HG03175 (cell line): ENCODE data around the gene LHFPL6.

Source experiments
- ATAC-seq: cut with Tn5 transposase; IDR thresholded peaks from one replicate; pipeline ENCODE4 v1.9.1; 2021; ENCODE audit warnings: mild to moderate bottlenecking, moderate library complexity; ENCODE audit not compliant: unreplicated experiment

The LHFPL6 gene

GRCh38 chr13:39596176-39596575 lies 6.8 kb downstream of the LHFPL6 start:
- ATAC-seq, result no peak

DNA sequence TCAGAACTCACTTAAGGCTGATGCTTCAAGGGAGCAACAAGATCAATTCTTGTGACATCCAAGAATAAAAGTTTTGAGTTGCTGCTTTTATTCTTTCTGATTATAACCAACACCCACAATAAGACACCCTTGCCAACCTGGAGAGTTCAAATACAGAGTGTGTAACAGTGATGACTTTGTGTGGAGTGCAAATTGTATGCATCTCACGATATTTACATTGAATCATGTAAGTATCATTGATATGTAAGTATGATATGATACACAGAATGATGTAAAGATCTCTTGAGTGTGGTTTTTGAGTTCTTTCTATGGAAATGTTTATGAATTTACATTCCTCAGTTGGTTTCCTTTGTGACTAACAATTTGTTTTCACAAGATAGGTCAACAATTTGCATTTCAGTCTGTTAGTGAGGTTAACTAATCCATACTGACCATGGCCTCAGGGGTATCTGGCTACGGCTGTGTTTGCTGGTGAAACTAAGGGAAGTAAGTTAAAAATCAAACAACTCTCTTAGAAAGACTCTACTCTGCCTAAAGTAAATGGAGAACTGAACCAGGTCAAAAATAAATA lies 12.4 kb downstream of the LHFPL6 start:
- ATAC-seq, result no peak

- ATAC-seq, result no peak
These were observed 14.6 kb downstream of the LHFPL6 start for GRCh38 chr13:39588384-39588783.

DNA sequence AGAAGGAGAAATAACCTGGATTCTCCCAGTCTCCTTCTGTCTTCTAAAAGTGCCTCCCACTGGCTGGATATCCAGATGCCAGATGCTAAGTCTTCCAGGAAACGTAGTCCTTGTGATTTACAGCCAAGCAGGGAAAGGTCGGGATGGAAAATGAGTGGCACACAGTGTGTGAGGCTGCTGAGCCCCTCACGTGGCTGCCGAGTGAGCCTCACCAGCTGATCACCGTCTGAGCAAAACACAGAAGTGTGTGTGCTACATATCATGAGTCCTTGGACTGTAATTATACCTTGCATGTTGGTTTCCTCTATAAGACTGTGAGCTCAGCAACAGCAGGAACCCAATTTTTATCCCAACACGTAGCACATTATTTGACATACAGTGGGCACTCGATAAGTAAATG lies 15.1 kb downstream of the LHFPL6 start:
- ATAC-seq, result no peak

- no peak for ATAC-seq
These were observed 15.9 kb downstream of the LHFPL6 start for GRCh38 chr13:39586958-39587605.

- peak; percentile 62 for ATAC-seq
These were observed 16.8 kb downstream of the LHFPL6 start for GRCh38 chr13:39586151-39586550.

GRCh38 chr13:39585219-39585618 lies 17.8 kb downstream of the LHFPL6 start:
- no peak for ATAC-seq

DNA sequence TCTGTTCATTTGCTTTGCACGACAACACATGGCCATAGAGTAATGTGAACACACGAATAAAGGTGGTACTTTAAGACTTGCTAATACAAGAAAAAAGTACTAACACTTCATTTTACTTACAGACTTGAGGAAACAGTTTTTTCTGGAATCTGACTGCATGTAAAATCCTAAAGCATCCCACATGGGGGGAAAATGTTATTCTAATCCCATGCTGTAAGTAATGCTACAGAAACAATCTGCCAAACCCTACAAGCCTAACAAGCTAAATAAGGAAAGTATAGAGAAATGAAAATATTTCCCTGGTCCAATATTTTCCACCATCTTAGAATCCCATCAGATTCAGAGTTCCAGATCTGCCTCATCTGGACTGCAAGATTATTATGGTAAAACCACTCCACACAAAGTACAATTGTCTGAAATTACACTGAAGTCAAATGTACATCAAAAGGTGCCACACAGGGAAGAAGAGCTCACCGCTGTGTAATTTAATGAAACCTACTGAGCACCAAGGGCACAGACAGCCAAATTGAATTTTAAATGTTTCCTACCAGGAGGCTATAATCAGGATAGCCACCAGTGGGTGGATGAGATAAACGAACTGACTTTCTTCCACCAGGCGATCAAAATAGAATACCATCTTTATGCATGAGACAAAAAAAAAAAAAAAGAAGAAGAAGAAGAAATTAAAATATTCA lies 22.0 kb downstream of the LHFPL6 start:
- ATAC-seq, result no peak

DNA sequence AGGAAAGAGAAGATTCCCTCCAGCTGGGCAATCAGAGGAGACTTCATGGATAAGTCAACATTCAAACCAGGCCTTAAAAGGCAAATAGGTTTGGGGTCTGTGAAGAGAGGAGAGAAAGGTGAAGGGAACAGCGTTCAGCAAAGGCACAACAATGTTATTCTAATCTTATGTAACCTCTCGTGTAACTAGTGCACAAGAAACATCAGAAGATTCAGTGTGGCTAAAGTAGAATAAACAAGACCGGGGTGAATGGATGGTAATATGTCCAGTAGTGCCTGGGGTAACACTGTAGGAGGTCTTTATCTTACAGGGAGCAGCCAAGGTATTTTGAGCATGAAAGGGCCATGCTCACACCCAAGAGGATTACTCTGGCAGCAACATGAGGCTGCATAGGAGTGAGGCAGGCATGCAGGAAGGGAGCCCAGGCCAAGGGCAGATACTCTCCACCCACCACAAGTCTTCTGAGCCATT lies 24.1 kb downstream of the LHFPL6 start:
- ATAC-seq, result no peak

DNA sequence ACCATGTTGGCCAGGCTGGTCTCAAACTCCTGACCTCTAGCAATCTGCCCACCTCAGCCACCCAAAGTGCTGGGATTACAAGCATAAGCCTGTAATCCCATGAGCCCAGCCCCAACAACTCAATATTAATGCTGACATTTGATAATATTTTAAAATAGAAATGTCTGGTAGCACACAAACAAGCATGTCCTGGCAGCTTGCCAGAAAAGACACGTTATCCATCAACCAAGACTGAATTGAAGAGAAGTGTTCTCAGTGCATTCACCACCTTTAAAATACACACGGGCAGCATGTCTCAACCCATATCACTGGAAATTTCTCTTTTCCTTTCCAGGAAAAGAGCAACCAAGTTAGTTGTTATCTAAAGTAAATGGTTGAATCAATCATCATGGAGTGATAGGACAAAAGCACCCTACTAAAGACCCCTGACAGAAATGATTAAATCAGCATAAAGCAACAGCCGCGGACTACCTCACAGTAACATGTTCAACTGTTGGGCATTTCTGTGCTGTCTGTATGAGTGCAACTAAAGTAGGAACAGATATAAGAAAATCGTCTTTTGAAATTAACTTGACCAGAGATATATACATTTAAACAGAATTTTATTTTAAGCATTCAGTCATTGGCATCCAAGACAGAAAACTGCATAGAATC lies 25.0 kb downstream of the LHFPL6 start:
- no peak for ATAC-seq

DNA sequence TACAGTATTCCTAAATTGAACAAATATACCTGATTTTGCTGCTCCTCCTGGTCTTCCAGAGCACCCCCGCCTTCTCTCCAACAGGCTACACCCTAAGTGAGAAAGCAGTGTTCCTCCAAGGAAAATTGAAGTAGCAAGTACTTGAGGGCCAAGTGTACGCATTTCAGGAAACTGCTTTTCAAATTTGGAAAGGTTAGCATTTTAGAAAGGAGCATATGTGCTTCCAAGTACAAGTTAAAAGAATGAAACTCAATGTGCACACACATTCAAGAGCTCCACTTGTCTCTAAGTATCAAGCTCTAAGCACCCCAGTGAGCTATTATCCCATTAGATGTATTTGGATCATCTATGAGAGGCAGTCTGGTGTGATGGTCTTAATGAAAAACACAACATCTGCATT lies 25.8 kb downstream of the LHFPL6 start:
- no peak for ATAC-seq

DNA sequence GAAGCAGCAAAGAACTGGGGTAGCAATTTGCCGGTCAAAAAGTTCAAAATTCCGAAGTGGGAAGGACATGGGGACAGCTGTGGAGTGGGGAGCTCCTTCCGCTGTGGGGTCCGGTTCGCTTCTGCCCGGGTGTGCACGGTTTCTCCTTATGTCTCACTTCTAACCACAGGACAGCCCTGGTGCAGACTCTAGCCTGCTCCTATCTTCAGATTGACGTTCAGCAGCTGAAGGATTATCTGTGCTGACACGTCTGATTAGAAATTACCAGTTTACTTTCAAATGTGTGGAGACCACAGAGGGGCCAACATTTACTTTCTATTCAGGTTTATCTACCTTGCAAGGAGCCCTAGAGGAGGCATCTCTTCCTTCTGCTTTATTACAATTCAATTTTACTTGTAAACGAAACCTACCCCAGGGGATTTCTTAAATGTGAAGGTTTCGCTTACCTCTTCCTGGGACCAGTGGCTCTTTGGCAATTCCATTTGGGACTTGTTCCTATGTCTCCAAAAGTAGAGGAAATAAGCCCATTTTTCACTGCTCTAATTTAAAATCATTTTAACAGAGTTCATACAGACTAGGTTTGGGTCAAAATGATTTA lies 27.3 kb downstream of the LHFPL6 start:
- ATAC-seq, result no peak

DNA sequence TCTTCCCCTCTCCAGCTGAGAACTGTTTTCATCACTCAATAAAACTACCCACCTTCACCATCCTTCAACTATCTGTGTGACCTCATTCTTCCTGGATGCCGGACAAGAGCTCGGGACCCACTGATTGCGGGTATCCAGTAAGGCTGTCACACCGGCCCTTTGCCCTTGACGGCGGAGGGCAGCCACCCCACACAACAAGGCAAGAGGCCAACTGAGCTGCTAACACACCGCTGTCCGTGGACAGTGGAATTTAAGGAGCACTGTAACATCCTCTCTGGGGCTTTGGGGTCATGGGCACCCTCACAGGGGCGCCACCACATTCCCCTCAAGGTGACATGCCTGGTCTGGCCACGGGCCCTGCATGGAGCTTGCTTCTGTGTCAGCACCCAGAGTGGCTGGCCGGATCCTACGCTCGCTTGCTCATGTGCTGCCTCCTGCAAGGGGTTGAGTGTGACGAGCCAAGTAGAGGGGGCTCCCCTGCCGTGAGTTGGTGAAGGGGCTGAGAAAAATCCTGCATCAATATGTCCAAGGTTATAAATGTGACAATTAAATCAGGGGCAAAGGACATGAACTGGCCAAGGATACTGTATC lies 31.4 kb downstream of the LHFPL6 start:
- ATAC-seq, result no peak

DNA sequence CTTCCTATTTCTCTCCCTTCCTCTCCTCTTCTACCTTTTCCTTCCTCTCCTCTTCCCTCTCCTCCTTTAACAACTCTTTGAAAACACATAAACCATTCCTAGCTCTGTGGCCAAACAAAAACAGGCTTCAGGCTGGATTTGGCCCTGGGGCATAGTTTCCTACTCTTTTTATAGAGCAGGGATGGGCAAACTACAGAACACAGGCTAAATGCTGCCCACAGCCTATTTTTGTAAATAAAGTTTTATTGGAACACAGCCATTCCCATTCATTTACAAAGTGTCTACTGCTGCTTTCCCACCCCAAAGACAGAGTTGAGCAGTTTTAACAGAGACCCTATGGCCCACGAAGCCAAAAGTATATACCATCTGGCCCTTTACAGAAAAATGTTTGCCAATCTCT lies 35.4 kb downstream of the LHFPL6 start:
- no peak for ATAC-seq

- ATAC-seq, result no peak
These were observed 36.6 kb downstream of the LHFPL6 start for GRCh38 chr13:39566216-39566869.

GRCh38 chr13:39565036-39565949 lies 37.7 kb downstream of the LHFPL6 start:
- no peak for ATAC-seq

- ATAC-seq, result no peak
These were observed 39.6 kb downstream of the LHFPL6 start for GRCh38 chr13:39563470-39563735.

GRCh38 chr13:39561971-39562370 lies 41.0 kb downstream of the LHFPL6 start:
- no peak for ATAC-seq

DNA sequence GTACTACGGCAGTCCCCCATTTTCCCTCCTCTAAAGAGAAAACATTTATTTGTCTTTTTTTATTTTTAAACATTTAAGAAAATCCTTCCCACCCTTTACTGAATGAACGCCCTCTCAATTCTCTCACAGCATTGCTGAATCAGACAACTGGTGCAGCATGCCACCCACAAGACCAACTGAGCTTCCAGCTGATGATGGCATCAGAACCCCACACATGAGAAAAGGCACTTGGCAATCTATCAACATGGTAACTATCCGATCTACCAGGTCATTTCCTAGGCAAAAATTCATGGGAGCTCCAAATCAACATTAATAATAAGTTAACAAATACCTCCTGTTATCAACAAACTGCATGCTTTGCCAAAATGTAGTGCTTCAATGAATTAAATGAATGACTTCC lies 43.1 kb downstream of the LHFPL6 start:
- ATAC-seq, result no peak
